GM21717 (cell line): ENCODE results near the gene SRGAP3.

ENCODE experiments used
- ATAC-seq: cut with Tn5 transposase; IDR thresholded peaks from one replicate; pipeline ENCODE4 v1.9.1; 2021; ENCODE audit warnings: mild to moderate bottlenecking, moderate library complexity; ENCODE audit not compliant: unreplicated experiment

SRGAP3 gene

DNA sequence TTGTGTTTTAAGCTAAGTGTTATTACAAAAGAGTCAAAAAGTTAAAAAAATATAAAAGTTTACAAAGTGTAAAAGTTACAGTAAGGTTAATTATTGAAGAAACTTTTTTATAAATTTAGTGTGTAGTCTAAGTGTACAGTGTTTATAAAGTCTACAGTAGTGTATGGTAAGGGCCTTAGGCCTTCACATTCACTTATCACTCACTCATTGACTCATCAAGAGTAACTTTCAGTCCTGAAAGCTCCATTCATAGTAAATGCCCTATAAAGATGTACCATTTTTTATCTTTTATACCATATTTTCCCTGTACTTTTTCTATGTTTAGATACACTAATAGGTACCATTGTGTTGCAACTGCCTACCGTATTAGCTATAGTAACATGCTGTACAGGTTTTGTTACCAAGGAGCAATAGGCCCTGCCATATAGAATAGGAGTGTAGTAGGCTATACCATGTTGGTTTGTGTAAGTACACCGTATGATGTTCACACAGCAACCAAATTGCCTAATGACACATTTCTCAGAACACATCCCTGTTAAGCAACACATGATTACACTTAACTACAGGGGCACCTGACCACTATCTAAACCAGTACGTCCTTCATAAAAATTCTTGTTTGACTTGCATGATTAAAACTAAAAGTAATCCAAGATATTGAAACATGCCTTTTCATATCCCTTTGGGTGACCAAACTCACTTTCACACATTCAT is 303.4 kb downstream of the SRGAP3 start:
- no peak for ATAC-seq

- ATAC-seq: no peak
These were observed 306.5 kb downstream of the SRGAP3 start for GRCh38 chr3:8942746-8943488.

- no peak for ATAC-seq
These were observed 307.3 kb downstream of the SRGAP3 start for GRCh38 chr3:8942115-8942514.

DNA sequence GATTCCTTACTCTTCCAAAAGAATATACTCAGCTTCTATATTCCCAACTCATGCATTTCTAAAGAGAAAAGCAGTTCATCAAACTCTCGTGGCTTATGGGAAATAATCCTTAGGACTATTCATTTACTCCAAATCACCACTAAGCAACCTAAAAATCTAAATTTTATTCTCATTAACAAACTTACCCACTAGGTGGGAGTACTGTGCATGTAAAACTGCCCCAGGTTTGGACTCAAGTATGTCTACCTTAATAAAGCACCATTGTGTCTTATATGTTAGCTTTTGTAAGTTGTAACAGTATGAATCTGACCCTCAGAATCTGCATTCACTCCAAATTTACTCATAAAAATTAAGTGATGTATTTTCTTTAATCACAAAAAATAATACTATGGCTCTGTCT is 311.4 kb downstream of the SRGAP3 start:
- ATAC-seq: no peak

GRCh38 chr3:8937064-8938020 is 312.1 kb downstream of the SRGAP3 start:
- ATAC-seq: no peak

- no peak for ATAC-seq
These were observed 316.9 kb downstream of the SRGAP3 start for GRCh38 chr3:8932507-8932906.

- ATAC-seq: no peak
These were observed 318.1 kb downstream of the SRGAP3 start for GRCh38 chr3:8931342-8931741.
